PC-3 (cell line): ENCODE measurements around the gene SCN8A.

ENCODE experiments used
- EZH2 ChIP-seq: fragments of 300-600 bp; sonication (generic); IDR thresholded peaks from one replicate; pipeline ENCODE4 v1.6.1; 2017; ENCODE audit warnings: antibody characterized with exemption, mild to moderate bottlenecking, low read length; ENCODE audit not compliant: unreplicated experiment
- EZH2phosphoT487 ChIP-seq: fragments of 300-600 bp; sonication (generic); IDR thresholded peaks from 2 replicates; pipeline ENCODE4 v1.6.1; 2018; ENCODE audit warnings: mild to moderate bottlenecking, antibody characterized with exemption, low read length, borderline replicate concordance
- TF ChIP-seq, protein P1 (sequence below): fragments of 300-600 bp; sonication (generic); conservative IDR thresholded peaks from 2 replicates; pipeline ENCODE4 v1.5.1; 2017; ENCODE audit warnings: antibody characterized with exemption, low read depth, mild to moderate bottlenecking, low read length

DNA sequence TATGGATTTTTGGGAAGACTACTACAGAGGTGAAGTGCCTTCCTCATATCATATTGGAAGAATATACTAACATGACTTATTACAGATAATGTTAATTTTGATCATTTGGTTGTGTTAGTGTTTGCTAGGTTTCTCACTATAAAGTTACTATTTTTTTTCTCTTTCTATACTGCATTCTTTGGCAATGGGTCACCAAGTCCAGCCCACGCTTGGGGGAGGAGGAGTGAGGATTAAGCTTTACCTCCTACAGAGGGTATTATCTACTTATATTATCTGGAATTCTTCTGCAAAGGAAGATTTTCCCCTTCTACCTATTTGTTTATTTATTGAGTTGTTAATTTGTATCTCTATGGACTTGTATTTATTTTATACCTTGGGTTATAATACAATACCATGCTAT, 31.5 kb downstream of the SCN8A start:
- TF ChIP-seq, protein P1, sequence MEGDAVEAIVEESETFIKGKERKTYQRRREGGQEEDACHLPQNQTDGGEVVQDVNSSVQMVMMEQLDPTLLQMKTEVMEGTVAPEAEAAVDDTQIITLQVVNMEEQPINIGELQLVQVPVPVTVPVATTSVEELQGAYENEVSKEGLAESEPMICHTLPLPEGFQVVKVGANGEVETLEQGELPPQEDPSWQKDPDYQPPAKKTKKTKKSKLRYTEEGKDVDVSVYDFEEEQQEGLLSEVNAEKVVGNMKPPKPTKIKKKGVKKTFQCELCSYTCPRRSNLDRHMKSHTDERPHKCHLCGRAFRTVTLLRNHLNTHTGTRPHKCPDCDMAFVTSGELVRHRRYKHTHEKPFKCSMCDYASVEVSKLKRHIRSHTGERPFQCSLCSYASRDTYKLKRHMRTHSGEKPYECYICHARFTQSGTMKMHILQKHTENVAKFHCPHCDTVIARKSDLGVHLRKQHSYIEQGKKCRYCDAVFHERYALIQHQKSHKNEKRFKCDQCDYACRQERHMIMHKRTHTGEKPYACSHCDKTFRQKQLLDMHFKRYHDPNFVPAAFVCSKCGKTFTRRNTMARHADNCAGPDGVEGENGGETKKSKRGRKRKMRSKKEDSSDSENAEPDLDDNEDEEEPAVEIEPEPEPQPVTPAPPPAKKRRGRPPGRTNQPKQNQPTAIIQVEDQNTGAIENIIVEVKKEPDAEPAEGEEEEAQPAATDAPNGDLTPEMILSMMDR = no peak
- TF ChIP-seq EZH2 (no peak), EZH2phosphoT487 (no peak)
